Adrenal gland (tissue), 5 donors: Measurements from ENCODE around the gene BGN.
A peak's percentile ranks its signal among the peaks of the same experiment; 100 is the strongest.

Source experiments
- POLR2A ChIP-seq, 2 donors: fragments of 450-650 bp; IDR thresholded peaks; one replicate each; pipeline ENCODE4 v1.6.1; 2017; ENCODE audit warnings: antibody characterized with exemption in 2 of 2, mild to moderate bottlenecking in 2 of 2, moderate library complexity in 1 of 2
- TF ChIP-seq, protein P1 (sequence below), 6 experiments: fragments of 450-650 bp in 4 of 6; fragments of 200-600 bp in 2 of 6; sonication (generic) in 1 of 6; IDR thresholded peaks; 1 replicate in 5 of 6; 2 replicates in 1 of 6; pipeline versions ENCODE4 v1.5.1 to v1.8.0; 2016 to 2021; ENCODE audit warnings: antibody characterized with exemption in 6 of 6, mild to moderate bottlenecking in 2 of 6, moderate library complexity in 1 of 6
- donor health status: DM: no; HTN: no; CAD: no.

DNA sequence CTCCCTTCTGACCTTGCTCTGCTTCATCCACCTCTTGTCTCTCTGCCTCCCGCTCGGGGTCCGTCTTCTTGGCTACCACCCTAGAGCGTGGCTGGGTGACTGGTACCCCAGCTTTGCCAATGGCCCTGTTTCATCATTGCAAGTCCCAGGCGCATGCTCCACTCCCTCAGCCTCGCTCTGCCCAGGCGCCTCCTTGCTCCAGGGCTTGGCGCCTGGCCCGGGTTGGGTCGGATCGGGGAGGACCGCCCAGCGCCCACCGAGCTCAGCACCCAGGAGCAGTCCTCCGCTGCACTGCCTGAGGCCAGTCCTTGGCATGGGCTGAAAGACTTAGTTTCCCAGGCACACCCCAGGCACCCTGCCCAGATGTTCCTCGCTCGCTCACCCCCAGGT lies 577 bp downstream of the BGN start:
- TF ChIP-seq, protein P1, sequence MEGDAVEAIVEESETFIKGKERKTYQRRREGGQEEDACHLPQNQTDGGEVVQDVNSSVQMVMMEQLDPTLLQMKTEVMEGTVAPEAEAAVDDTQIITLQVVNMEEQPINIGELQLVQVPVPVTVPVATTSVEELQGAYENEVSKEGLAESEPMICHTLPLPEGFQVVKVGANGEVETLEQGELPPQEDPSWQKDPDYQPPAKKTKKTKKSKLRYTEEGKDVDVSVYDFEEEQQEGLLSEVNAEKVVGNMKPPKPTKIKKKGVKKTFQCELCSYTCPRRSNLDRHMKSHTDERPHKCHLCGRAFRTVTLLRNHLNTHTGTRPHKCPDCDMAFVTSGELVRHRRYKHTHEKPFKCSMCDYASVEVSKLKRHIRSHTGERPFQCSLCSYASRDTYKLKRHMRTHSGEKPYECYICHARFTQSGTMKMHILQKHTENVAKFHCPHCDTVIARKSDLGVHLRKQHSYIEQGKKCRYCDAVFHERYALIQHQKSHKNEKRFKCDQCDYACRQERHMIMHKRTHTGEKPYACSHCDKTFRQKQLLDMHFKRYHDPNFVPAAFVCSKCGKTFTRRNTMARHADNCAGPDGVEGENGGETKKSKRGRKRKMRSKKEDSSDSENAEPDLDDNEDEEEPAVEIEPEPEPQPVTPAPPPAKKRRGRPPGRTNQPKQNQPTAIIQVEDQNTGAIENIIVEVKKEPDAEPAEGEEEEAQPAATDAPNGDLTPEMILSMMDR (IDR thresholded peaks at IDR 0.05) = peak in 1 of 6 experiments; percentile 0
- TF ChIP-seq POLR2A (IDR thresholded peaks at IDR 0.05) = no peak
